GM12864 (cell line): ENCODE results near the gene NAA25.
"Not testable (repeated sequence)": the region's sequence is repeated elsewhere in the genome, so short reads cannot be mapped to it uniquely, and the experiment has no call there.

Source experiments
- DNase-seq: peaks from one replicate; pipeline ENCODE4 v3.0.0-alpha.2; 2011; ENCODE audit warnings: low read depth
- H3K4me3 ChIP-seq: 2 replicates; pipeline ENCODE4 v1.5.1; 2011; ENCODE audit warnings: mild to moderate bottlenecking, low read depth, low read length, control low read depth
- TF ChIP-seq, protein P1 (sequence below): IDR thresholded peaks from 2 replicates; pipeline ENCODE4 v1.5.1; 2011; ENCODE audit warnings: low read depth, mild to moderate bottlenecking, moderate library complexity, low read length, control low read depth, inconsistent platforms; ENCODE audit errors: missing control alignments

NAA25 gene

DNA sequence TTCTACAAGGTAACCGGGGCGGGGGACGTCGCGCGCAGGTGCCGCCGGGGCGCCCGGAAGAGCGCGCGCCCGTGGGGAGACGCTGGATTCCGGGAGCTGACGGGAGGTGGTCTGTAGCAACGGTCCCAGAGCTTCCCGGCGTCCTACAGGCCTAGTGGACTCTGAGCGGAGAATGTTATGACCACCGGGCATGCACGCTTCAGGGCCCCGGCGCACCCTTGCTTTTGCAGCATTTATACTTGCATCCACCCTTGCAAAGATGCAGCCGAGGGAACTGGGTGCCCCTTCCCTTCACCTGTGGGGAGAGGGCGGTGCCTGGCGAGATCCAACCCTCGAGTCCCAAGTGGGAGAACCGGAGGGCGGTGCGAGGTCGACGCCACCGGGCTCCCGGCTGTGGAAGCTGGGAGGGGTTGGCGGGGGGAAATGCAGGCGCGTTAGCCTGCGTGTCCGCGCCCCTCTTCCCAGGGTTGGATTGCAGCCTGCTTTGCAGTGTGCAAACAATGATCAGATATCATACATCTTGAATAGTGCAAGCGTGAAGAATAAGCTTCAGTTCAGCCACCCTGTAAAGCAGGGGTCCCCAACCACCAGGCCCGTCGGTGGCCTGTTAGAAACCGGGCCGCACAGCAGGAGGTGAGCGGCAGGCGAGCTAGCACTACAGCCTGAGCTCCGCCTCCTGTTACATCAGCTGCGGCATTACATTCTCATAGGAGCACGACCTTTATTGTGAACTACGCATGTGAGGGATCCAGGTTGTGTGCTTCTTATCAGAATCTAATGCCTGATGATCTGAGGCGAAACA lies 94.8 kb downstream of the NAA25 start:
- peak; percentile 68 for DNase-seq

DNA sequence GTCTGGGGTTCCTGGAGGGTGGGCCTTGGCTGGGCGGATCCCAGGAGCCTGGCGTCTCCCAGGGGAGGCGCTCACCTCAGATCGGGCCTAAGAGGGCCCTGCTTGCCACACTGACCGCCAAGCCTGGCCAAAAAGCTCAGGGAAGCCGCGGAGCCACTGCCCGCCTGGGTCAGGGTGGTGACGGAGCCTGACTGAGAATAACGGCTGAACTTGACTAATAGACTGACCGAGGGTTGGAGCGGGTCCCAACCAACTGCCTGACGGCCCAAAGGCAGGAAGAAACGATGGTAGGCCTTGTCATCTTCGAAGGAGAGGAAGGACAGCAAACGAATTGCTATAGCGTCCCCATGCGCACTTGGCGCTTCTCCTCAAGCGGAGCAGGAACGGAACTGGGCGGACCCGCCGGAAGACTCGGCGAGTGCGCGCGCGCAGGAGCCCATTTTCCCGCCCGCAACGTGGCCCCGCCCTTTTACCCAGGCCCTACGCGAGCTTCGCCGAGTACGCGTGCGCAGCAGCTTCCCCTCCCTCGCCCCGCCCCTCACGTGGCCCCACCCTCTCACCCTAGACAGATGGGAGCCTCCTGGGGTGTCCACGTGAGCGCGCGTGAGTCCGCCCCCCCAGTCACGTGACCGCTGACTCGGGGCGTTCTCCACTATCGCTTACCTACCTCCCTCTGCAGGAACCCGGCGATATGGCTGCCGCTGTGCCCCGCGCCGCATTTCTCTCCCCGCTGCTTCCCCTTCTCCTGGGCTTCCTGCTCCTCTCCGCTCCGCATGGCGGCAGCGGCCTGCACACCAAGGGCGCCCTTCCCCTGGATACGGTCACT lies 95.6 kb downstream of the NAA25 start, which contains the start of the genes ERP29 and TMEM116:
ERP29 (plus strand) TSS at position 652 of the 826 bp plus-strand sequence; CDS start at position 692, 40 bp downstream.
TMEM116 (minus strand) TSS at position 391 of the 826 bp plus-strand sequence. CDS start 7,895 bp downstream, outside the sequence.
- TF ChIP-seq, protein P1, sequence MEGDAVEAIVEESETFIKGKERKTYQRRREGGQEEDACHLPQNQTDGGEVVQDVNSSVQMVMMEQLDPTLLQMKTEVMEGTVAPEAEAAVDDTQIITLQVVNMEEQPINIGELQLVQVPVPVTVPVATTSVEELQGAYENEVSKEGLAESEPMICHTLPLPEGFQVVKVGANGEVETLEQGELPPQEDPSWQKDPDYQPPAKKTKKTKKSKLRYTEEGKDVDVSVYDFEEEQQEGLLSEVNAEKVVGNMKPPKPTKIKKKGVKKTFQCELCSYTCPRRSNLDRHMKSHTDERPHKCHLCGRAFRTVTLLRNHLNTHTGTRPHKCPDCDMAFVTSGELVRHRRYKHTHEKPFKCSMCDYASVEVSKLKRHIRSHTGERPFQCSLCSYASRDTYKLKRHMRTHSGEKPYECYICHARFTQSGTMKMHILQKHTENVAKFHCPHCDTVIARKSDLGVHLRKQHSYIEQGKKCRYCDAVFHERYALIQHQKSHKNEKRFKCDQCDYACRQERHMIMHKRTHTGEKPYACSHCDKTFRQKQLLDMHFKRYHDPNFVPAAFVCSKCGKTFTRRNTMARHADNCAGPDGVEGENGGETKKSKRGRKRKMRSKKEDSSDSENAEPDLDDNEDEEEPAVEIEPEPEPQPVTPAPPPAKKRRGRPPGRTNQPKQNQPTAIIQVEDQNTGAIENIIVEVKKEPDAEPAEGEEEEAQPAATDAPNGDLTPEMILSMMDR = peak; percentile 53
- H3K4me3 ChIP-seq = peak within 1 kb of the TSS; percentile 94
- peak; percentile 92 for DNase-seq

More for the DNA sequence above, 94.8 kb downstream of the NAA25 start:
- H3K4me3 ChIP-seq = peak overlapping the region; percentile 94
- TF ChIP-seq, protein P1 = no peak

DNA sequence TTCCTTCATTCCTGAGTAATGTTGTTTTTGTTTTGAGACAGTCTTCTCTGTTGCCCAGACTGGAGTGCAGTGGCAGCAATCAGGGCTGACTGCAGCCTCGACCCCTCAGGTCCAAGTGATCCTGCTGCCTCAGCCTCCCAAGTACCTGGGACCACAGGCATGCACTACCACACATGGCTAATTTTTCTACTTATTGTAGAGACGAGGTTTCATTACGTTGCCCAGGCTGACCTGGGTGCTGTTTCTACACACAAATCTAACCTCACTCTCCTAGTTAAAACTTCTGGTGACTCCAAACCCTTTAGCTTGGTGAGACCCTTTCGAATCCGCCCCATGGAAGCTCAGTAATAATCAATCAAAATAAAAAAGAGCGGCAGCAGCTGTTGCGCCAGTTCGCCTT lies 96.9 kb downstream of the NAA25 start:
- no peak for DNase-seq
- H3K4me3 ChIP-seq = peak overlapping the region; percentile 89
- TF ChIP-seq, protein P1 = no peak

DNA sequence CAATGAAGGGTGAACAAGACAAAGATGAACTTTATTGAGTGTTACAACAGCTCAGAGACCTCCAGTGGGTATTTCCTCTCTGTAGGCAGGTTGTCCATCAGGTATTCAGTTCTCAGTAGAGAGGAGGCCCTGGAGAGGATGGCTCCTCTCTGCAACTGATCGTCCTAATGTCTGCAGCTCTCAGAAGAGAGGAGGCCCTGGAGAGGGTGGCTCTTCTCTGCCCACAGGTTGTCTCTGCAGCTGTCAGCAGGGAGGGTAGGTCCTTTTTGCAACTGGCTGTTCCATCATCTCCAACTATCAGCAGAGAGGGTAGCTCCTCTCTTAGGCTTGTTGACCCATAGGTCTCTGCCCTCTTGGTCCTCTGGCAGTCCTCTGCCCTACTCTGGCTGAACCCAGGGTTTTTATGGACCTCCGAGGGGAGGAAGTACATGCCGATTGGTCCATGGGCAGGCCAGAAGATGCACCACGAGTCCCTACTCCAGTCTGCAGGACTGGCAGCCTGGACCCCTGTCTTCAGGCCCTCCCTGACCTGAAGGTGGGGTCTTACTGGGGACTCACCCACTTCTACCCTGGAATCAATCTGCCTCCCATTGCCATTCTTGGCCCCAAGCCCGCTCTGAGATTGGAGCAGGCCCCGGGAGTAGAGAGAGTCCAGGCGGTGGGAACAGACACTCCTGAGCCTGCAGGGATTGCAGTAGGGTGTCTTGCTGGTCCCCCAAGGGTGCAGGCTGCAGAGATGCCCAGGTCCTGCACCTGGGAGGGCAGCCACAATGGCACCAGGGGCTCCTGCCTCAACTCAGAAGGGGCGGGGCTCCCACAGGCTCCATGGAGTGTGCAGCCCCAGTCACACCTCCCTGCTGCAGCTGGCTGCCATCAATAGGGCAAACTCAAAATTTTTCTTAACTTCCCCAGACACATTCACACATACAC lies 97.9 kb downstream of the NAA25 start:
- TF ChIP-seq, protein P1 = no peak
- H3K4me3 ChIP-seq = no peak overlapping the region
- DNase-seq = no peak

DNA sequence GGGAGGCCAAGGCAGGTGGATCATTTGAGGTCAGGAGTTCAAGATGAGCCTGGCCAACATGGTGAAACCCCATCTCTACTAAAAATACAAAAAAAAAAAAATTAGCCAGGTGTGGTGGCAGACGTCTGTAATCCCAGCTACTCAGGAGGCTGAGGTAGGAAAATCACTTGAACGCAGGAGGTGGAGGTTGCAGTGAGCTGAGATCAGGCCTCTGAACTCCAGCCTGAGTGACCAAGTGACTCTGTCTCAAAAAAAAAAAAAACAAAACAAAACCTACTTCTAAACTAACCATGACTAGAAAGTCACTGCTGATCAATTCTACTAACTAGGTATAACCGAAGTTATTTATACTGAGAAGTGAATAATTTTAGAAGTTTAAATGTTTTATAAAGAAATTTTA lies 99.0 kb downstream of the NAA25 start:
- not testable (repeated sequence) for H3K4me3 ChIP-seq, DNase-seq

DNA sequence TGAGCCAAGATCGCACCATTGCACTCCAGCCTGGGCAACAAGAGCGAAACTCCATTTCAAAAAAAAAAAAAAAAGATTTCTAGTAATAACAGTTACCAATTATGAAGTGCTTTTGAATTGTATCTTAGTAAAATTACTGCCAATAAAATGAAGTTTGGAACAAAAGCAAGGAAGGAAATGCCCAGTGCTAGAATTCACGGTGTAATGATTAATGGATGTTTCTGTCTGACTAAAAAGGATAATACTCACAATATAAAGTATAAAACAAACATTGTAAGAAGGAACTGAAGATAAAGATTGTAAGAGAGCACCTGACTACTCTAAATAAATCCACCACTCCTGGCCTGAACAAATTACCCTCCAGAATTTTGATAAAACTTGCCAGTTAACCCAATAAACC lies 99.7 kb downstream of the NAA25 start:
- TF ChIP-seq, protein P1 = no peak
- no peak for DNase-seq
- H3K4me3 ChIP-seq = no peak overlapping the region
